GM13976 (cell line): ENCODE data around the gene FTO.

ENCODE experiments used
- DNase-seq: peaks from one replicate; pipeline ENCODE4 v3.0.0; 2012; ENCODE audit warnings: low spot score
- CTCF ChIP-seq: IDR thresholded peaks from 2 replicates; pipeline ENCODE4 v1.5.1; 2012; ENCODE audit warnings: borderline replicate concordance, mild to moderate bottlenecking; ENCODE audit not compliant: insufficient read depth; ENCODE audit errors: extremely low read depth, missing control alignments, control extremely low read depth
- in situ Hi-C: fragments of 300-500 bp; cut with MboI; formaldehyde crosslinking; loops from one replicate; pipeline ENCODE4 v1.12.0; 2022; ENCODE audit warnings: low sequenced_read_pairs, mixed read lengths, inconsistent platforms; ENCODE audit not compliant: unreplicated experiment

The FTO gene

GRCh38 chr16:53755026-53755910, 51.3 kb downstream of the FTO start:
- TF ChIP-seq CTCF = no peak
- in situ Hi-C loops = no loop called here
- no peak for DNase-seq

- in situ Hi-C loops = no loop called here
- TF ChIP-seq CTCF = no peak
- DNase-seq = no peak
These were observed 52.5 kb downstream of the FTO start for GRCh38 chr16:53756275-53756996.

- DNase-seq = no peak
- no peak for TF ChIP-seq CTCF
- in situ Hi-C loops = no loop called here
These were observed 54.1 kb downstream of the FTO start for GRCh38 chr16:53757971-53758609.

- no peak for DNase-seq
- in situ Hi-C loops = no loop called here
- no peak for TF ChIP-seq CTCF
These were observed 58.2 kb downstream of the FTO start for GRCh38 chr16:53761962-53762703.

GRCh38 chr16:53766304-53767016, 62.5 kb downstream of the FTO start:
- no peak for DNase-seq
- in situ Hi-C loops = no loop called here
- TF ChIP-seq CTCF = no peak
